ENCODE data around the gene CUL3.

DNA sequence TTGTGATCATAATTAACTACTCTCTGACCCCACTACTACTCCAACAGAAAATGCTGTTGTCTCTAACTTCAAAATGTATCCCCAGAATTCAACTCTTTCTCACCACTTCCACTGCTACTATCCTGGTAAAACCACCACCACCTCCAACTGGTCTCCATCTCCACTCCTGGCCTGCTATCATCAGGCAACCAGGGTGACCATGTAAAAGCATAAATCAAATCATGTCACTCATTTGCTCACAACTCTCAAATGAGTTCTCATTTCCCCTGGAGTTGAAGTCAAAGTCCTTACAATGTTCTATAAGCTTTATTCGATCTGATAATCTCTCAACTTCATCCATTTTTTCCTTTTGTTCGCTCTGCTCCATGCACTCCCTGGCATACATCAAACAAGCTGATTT lies 24.6 kb downstream of the CUL3 start:
- TF ChIP-seq, protein P1, sequence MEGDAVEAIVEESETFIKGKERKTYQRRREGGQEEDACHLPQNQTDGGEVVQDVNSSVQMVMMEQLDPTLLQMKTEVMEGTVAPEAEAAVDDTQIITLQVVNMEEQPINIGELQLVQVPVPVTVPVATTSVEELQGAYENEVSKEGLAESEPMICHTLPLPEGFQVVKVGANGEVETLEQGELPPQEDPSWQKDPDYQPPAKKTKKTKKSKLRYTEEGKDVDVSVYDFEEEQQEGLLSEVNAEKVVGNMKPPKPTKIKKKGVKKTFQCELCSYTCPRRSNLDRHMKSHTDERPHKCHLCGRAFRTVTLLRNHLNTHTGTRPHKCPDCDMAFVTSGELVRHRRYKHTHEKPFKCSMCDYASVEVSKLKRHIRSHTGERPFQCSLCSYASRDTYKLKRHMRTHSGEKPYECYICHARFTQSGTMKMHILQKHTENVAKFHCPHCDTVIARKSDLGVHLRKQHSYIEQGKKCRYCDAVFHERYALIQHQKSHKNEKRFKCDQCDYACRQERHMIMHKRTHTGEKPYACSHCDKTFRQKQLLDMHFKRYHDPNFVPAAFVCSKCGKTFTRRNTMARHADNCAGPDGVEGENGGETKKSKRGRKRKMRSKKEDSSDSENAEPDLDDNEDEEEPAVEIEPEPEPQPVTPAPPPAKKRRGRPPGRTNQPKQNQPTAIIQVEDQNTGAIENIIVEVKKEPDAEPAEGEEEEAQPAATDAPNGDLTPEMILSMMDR (IDR thresholded peaks at IDR 0.05): no peak
- TF ChIP-seq EZH2 (IDR thresholded peaks at IDR 0.05): no peak

All from neural progenitor cell (in vitro differentiated cells).